ENCODE data around the gene MYH15. TPM values are rescaled to one million over a fixed set of nuclear protein-coding genes. Genes with fewer than 3 reads are reported as not detected.

Gene MYH15
- total RNA-seq, 1 donor from 2014 or later, result 1.0 TPM

- H3K27ac Mint-ChIP-seq (ENCODE audit: unreplicated experiment), result no peak overlapping the region
- no peaks in the 10 kb centered on the region for H3K4me1 Mint-ChIP-seq (ENCODE audit: low read depth, unreplicated experiment)
- H3K4me3 Mint-ChIP-seq (ENCODE audit: unreplicated experiment), result no peak overlapping the region
- H3K36me3 Mint-ChIP-seq (ENCODE audit: unreplicated experiment), result no peaks in the 10 kb centered on the region
- H3K9me3 Mint-ChIP-seq (ENCODE audit: unreplicated experiment), result no peaks in the 10 kb centered on the region
- peak; percentile 62 for TF ChIP-seq CTCF (IDR thresholded peaks at IDR 0.05; ENCODE audit: partially characterized antibody, unreplicated experiment)
- no peaks in the 10 kb centered on the region for H3K27me3 Mint-ChIP-seq (ENCODE audit: unreplicated experiment)
- DNase-seq, result no peak
Measured at GRCh38 chr3:108552267-108553159, 42.1 kb upstream of the MYH15 start.

- Mint-ChIP-seq H3K27me3 (ENCODE audit: unreplicated experiment) (no peaks in the 10 kb centered on the region), H3K4me3 (ENCODE audit: unreplicated experiment) (no peak overlapping the region), H3K4me1 (ENCODE audit: low read depth, unreplicated experiment) (no peaks in the 10 kb centered on the region), H3K36me3 (ENCODE audit: unreplicated experiment) (no peaks in the 10 kb centered on the region), H3K9me3 (ENCODE audit: unreplicated experiment) (no peaks in the 10 kb centered on the region), H3K27ac (ENCODE audit: unreplicated experiment) (no peak overlapping the region)
- no peak for DNase-seq
- no peak for TF ChIP-seq CTCF (IDR thresholded peaks at IDR 0.05; ENCODE audit: partially characterized antibody, unreplicated experiment)
Measured at GRCh38 chr3:108548886-108549285, 38.5 kb upstream of the MYH15 start.

GRCh38 chr3:108548304-108548703, 37.9 kb upstream of the MYH15 start:
- DNase-seq, result no peak
- H3K27me3 Mint-ChIP-seq (ENCODE audit: unreplicated experiment), result no peaks in the 10 kb centered on the region
- no peak for TF ChIP-seq CTCF (IDR thresholded peaks at IDR 0.05; ENCODE audit: partially characterized antibody, unreplicated experiment)
- no peaks in the 10 kb centered on the region for H3K9me3 Mint-ChIP-seq (ENCODE audit: unreplicated experiment)
- no peak overlapping the region for H3K4me3 Mint-ChIP-seq (ENCODE audit: unreplicated experiment)
- no peaks in the 10 kb centered on the region for H3K4me1 Mint-ChIP-seq (ENCODE audit: low read depth, unreplicated experiment)
- no peaks in the 10 kb centered on the region for H3K36me3 Mint-ChIP-seq (ENCODE audit: unreplicated experiment)
- no peak overlapping the region for H3K27ac Mint-ChIP-seq (ENCODE audit: unreplicated experiment)

- no peak for TF ChIP-seq CTCF (IDR thresholded peaks at IDR 0.05; ENCODE audit: partially characterized antibody, unreplicated experiment)
Measured at GRCh38 chr3:108546692-108547091, 36.3 kb upstream of the MYH15 start.

GRCh38 chr3:108546247-108546646, 35.9 kb upstream of the MYH15 start:
- DNase-seq, result no peak
- Mint-ChIP-seq H3K4me3 (ENCODE audit: unreplicated experiment) (no peak overlapping the region), H3K4me1 (ENCODE audit: low read depth, unreplicated experiment) (no peaks in the 10 kb centered on the region), H3K27me3 (ENCODE audit: unreplicated experiment) (no peaks in the 10 kb centered on the region), H3K27ac (ENCODE audit: unreplicated experiment) (no peak overlapping the region), H3K36me3 (ENCODE audit: unreplicated experiment) (no peaks in the 10 kb centered on the region), H3K9me3 (ENCODE audit: unreplicated experiment) (no peaks in the 10 kb centered on the region)
- no peak for TF ChIP-seq CTCF (IDR thresholded peaks at IDR 0.05; ENCODE audit: partially characterized antibody, unreplicated experiment)

More at GRCh38 chr3:108546692-108547091, 36.3 kb upstream of the MYH15 start:
- H3K4me3 Mint-ChIP-seq (ENCODE audit: unreplicated experiment), result no peak overlapping the region
- H3K27me3 Mint-ChIP-seq (ENCODE audit: unreplicated experiment), result no peaks in the 10 kb centered on the region
- no peak overlapping the region for H3K27ac Mint-ChIP-seq (ENCODE audit: unreplicated experiment)
- H3K9me3 Mint-ChIP-seq (ENCODE audit: unreplicated experiment), result no peaks in the 10 kb centered on the region
- no peaks in the 10 kb centered on the region for H3K4me1 Mint-ChIP-seq (ENCODE audit: low read depth, unreplicated experiment)
- DNase-seq, result no peak
- H3K36me3 Mint-ChIP-seq (ENCODE audit: unreplicated experiment), result no peaks in the 10 kb centered on the region
